Sigmoid colon (tissue), 4 donors: ENCODE measurements around the gene APOC1.

Source experiments
- CTCF ChIP-seq, 4 experiments: fragments of 450-650 bp in 3 of 4; fragments of 200-600 bp in 1 of 4; IDR thresholded peaks; one replicate each; pipeline ENCODE4 v1.5.1; 2016 to 2019; ENCODE audit warnings: antibody characterized with exemption in 4 of 4, mild to moderate bottlenecking in 3 of 4, moderate library complexity in 2 of 4
- EP300 ChIP-seq, 4 donors: sonication (generic); formaldehyde crosslinking; IDR thresholded peaks; one replicate each; pipeline ENCODE4 v1.6.1; 2017; ENCODE audit warnings: antibody characterized with exemption in 4 of 4
- POLR2AphosphoS5 ChIP-seq, 4 donors: sonication (generic); formaldehyde crosslinking; IDR thresholded peaks; one replicate each; pipeline ENCODE4 v1.6.1; 2017; ENCODE audit warnings: antibody characterized with exemption in 4 of 4

DNA sequence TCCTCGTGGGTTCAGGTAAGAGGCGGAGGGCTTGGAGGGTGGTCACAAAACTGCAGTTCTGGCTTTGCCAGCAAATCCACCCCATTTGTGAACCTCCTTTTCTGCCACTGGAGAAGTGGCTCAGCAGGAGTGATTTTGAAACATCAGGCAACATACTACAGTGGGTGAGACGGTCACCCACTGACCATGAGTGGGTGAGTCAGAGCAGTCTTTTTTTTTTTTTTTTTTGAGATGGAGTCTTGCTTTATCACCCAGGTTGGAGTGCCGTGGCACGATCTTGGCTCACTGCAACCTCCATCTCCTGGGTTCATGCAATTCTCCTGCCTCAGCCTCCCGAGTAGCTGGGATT lies 20.4 kb upstream of the APOC1 start:
- TF ChIP-seq CTCF (IDR thresholded peaks at IDR 0.05) (no peak), EP300 (IDR thresholded peaks at IDR 0.05) (no peak), POLR2AphosphoS5 (IDR thresholded peaks at IDR 0.05) (no peak)
